Astrocyte (in vitro differentiated cells and primary cell): ENCODE data around the gene RAB8B. TPM values are rescaled to one million over a fixed set of nuclear protein-coding genes. Genes with fewer than 3 reads are reported as not detected.

ENCODE experiments used
- DNase-seq: peaks from one replicate; pipeline ENCODE4 v3.0.0-alpha.2; 2010; ENCODE audit warnings: low read depth
- FAIRE-seq: peaks from 2 replicates; lab custom pipeline; 2011; peaks lifted over from hg19 to GRCh38; lab: Jason Lieb, UNC
- H2AFZ ChIP-seq: 2 replicates; pipeline ENCODE4 v1.6.0; 2012; ENCODE audit warnings: low read depth, low read length, inconsistent platforms
- H3K27ac ChIP-seq: 2 replicates; pipeline ENCODE4 v1.5.1; 2011; ENCODE audit warnings: low read depth, low read length, inconsistent platforms
- H3K27me3 ChIP-seq: 2 replicates; pipeline ENCODE4 v1.6.0; 2011; ENCODE audit warnings: low read length, inconsistent platforms; ENCODE audit not compliant: insufficient read depth
- H3K36me3 ChIP-seq: 2 replicates; pipeline ENCODE4 v1.5.1; 2011; ENCODE audit warnings: low read length, inconsistent platforms; ENCODE audit not compliant: insufficient read depth
- H3K4me1 ChIP-seq: 2 replicates; pipeline ENCODE4 v1.5.1; 2011; ENCODE audit warnings: low read length, inconsistent platforms; ENCODE audit not compliant: insufficient read depth
- H3K4me2 ChIP-seq: 2 replicates; pipeline ENCODE4 v1.6.0; 2012; ENCODE audit warnings: low read length, inconsistent platforms
- H3K4me3 ChIP-seq: 2 replicates; pipeline ENCODE4 v1.5.1; 2011; ENCODE audit warnings: low read depth, mild to moderate bottlenecking, low read length, inconsistent platforms; ENCODE audit not compliant: insufficient read depth
- H3K79me2 ChIP-seq: 2 replicates; pipeline ENCODE4 v1.6.0; 2012; ENCODE audit warnings: mild to moderate bottlenecking, low read length, inconsistent platforms; ENCODE audit not compliant: insufficient read depth
- H3K9ac ChIP-seq: 2 replicates; pipeline ENCODE4 v1.6.0; 2012; ENCODE audit warnings: mild to moderate bottlenecking, low read length, inconsistent platforms
- H3K9me3 ChIP-seq: 2 replicates; pipeline ENCODE4 v1.5.1; 2012; ENCODE audit warnings: low read depth, mild to moderate bottlenecking, low read length, inconsistent platforms; ENCODE audit not compliant: insufficient read depth
- H4K20me1 ChIP-seq: 2 replicates; pipeline ENCODE4 v1.6.0; 2012; ENCODE audit warnings: low read length, inconsistent platforms; ENCODE audit not compliant: insufficient read depth
- H3K27ac Mint-ChIP-seq: one replicate; pipeline ENCODE4 v1.8.0; 2021; ENCODE audit warnings: mild to moderate bottlenecking, mixed read lengths; ENCODE audit not compliant: unreplicated experiment
- H3K27me3 Mint-ChIP-seq: one replicate; pipeline ENCODE4 v1.8.0; 2021; ENCODE audit warnings: low read depth, mixed read lengths; ENCODE audit not compliant: unreplicated experiment
- H3K36me3 Mint-ChIP-seq: one replicate; pipeline ENCODE4 v1.8.0; 2021; ENCODE audit warnings: low read depth, mixed read lengths; ENCODE audit not compliant: unreplicated experiment
- H3K4me1 Mint-ChIP-seq: one replicate; pipeline ENCODE4 v1.8.0; 2021; ENCODE audit warnings: low read depth, mixed read lengths; ENCODE audit not compliant: unreplicated experiment
- H3K4me3 Mint-ChIP-seq: one replicate; pipeline ENCODE4 v1.8.0; 2021; ENCODE audit warnings: mild to moderate bottlenecking, moderate library complexity, mixed read lengths; ENCODE audit not compliant: unreplicated experiment
- H3K9me3 Mint-ChIP-seq: one replicate; pipeline ENCODE4 v1.8.0; 2021; ENCODE audit warnings: mild to moderate bottlenecking, mixed read lengths; ENCODE audit not compliant: unreplicated experiment
- EZH2 ChIP-seq: IDR thresholded peaks from 2 replicates; pipeline ENCODE4 v1.6.1; 2012; ENCODE audit warnings: mild to moderate bottlenecking, low read length, inconsistent platforms; ENCODE audit not compliant: insufficient read depth
- total RNA-seq: library from RNA; stranded (reverse); gene quantifications from 2 replicates; pipeline ENCODE4 v1.2.1, GENCODE V29; 2021
- TF ChIP-seq, protein P1 (sequence below): IDR thresholded peaks from 2 replicates; pipeline ENCODE4 v1.5.1; 2011; ENCODE audit warnings: low read depth, mild to moderate bottlenecking, inconsistent platforms, low read length, moderate library complexity; ENCODE audit not compliant: insufficient read depth

Gene RAB8B
- total RNA-seq, 1 donor from 2014 or later: 49.3 TPM

DNA sequence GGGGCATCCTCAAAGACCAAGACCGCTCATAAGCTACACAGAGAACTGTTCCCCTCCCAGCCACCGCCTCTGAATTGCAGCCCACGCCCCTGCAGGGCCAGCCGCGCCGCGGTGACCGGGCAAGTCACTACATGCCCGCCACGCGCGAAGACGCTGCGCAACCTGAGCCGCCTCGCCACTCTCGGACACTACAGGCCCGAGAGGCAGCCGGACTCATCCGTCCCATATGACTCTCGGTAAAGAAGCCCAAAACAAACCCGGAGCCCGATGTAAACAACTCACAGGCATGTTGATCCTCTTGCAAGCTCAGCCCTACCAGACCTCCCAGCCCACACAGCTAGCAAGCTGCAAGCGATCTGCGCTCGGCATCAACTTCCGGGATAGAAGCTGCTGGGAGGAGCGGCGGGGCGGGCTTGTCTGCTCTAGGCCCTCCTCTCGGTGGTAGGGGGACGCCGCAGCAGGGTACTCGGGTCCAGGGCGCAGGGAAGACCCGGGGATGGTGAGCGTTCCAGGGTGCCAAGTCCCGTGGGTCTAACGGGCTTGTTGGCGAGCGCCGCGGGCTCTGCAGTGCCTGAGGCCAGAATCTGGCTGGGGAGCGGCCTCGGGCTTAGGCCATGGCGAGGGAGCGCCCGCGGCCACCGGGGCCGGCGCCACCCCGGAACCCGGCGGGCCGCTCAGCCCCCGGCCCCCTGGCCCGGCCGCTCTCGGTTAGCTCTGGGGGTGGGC, 32.1 kb upstream of the RAB8B start, which contains the start of gene RPS27L:
Gene RPS27L (minus strand): TSS at position 360 of the 726 bp plus-strand sequence. CDS start 72 bp downstream, at position 288.
- Histone ChIP-seq H3K27me3 (no peaks in the 10 kb centered on the region), H3K36me3 (peaks cover 23% of the 10 kb centered on the region), H3K4me2 (peak within 1 kb of the TSS; percentile 86), H4K20me1 (peaks cover 19% of the 10 kb centered on the region), H3K9me3 (no peaks in the 10 kb centered on the region), H3K27ac (peak within 1 kb of the TSS; percentile 93), H2AFZ (peak within 1 kb of the TSS; percentile 59), H3K79me2 (peaks cover 46% of the 10 kb centered on the region), H3K9ac (peak within 1 kb of the TSS; percentile 96), H3K4me3 (peak within 1 kb of the TSS; percentile 98), H3K4me1 (peaks cover 4% of the 10 kb centered on the region)
- Mint-ChIP-seq H3K36me3 (peaks cover 10% of the 10 kb centered on the region), H3K27me3 (no peaks in the 10 kb centered on the region), H3K4me1 (peaks cover 4% of the 10 kb centered on the region), H3K9me3 (no peaks in the 10 kb centered on the region), H3K4me3 (peak within 1 kb of the TSS; percentile 97), H3K27ac (peak within 1 kb of the TSS; percentile 98)
- TF ChIP-seq EZH2: no peak
- TF ChIP-seq, protein P1, sequence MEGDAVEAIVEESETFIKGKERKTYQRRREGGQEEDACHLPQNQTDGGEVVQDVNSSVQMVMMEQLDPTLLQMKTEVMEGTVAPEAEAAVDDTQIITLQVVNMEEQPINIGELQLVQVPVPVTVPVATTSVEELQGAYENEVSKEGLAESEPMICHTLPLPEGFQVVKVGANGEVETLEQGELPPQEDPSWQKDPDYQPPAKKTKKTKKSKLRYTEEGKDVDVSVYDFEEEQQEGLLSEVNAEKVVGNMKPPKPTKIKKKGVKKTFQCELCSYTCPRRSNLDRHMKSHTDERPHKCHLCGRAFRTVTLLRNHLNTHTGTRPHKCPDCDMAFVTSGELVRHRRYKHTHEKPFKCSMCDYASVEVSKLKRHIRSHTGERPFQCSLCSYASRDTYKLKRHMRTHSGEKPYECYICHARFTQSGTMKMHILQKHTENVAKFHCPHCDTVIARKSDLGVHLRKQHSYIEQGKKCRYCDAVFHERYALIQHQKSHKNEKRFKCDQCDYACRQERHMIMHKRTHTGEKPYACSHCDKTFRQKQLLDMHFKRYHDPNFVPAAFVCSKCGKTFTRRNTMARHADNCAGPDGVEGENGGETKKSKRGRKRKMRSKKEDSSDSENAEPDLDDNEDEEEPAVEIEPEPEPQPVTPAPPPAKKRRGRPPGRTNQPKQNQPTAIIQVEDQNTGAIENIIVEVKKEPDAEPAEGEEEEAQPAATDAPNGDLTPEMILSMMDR: no peak
- FAIRE-seq (peak; percentile 17), DNase-seq (peak; percentile 92)

DNA sequence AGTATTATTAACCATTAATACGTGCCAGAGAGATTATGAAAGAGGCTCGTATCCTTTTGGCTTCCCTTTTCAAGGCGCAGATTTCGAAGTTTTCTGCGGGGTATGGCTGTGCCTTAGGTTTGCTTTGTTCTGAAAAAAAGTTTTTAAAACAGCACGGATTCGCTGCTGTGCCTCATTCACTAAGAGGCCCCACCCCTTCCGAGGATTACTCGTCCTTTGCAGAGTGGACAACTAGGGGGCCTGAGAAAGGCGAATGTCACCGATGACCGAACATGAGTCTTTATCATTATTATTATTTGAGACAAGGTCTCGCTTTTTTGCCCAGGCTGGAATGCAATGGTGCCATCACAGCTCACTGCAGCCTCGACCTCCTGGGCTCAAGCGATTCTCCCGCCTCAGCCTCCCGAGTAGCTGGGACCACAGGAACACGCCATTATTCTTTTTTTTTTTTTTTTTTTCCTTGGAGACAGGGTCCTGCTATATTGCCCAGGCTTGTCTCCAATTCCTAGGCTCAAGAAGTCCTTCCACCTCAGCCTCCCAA, 31.4 kb upstream of the RAB8B start:
- Mint-ChIP-seq H3K27ac (peak overlapping the region; percentile 98), H3K9me3 (no peaks in the 10 kb centered on the region), H3K27me3 (no peaks in the 10 kb centered on the region), H3K36me3 (peaks cover 4% of the 10 kb centered on the region), H3K4me1 (peaks cover 4% of the 10 kb centered on the region), H3K4me3 (peak overlapping the region; percentile 89)
- no peaks in the 10 kb centered on the region for H3K9me3 ChIP-seq
- H2AFZ ChIP-seq: peak overlapping the region; percentile 59
- DNase-seq (peak; percentile 77), FAIRE-seq (no peak)
- H3K27me3 ChIP-seq: no peaks in the 10 kb centered on the region
- H3K79me2 ChIP-seq: peaks cover 42% of the 10 kb centered on the region
- peak overlapping the region; percentile 96 for H3K9ac ChIP-seq
- TF ChIP-seq EZH2: no peak
- H3K4me2 ChIP-seq: peak overlapping the region; percentile 86
- peak overlapping the region; percentile 98 for H3K4me3 ChIP-seq
- H3K27ac ChIP-seq: peak overlapping the region; percentile 93
- H3K4me1 ChIP-seq: peaks cover 4% of the 10 kb centered on the region
- H4K20me1 ChIP-seq: peaks cover 15% of the 10 kb centered on the region
- peaks cover 18% of the 10 kb centered on the region for H3K36me3 ChIP-seq

DNA sequence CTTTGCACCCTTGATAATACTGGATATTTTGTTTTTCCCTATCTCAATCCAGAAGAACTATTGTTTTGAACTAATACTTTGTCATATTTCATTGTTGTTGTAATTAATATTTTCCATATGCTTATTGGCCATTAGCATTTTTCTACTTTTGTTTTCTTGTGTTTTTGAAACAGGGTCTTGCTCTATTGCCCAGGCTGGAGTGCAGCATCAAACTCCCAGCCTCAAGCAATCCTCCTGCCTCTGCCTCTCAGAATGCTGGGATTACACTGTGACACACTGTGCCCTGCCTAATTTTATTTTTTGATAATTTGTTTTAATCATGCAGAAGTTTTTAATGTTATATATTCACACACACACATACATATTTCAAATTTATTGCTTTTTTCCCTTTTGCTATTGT, 28.8 kb upstream of the RAB8B start:
- Histone ChIP-seq H3K79me2 (peaks cover 19% of the 10 kb centered on the region), H3K4me1 (peaks cover 4% of the 10 kb centered on the region), H3K4me3 (no peak overlapping the region), H3K4me2 (no peak overlapping the region), H3K36me3 (no peaks in the 10 kb centered on the region), H4K20me1 (peaks cover 5% of the 10 kb centered on the region), H3K27ac (no peak overlapping the region), H2AFZ (no peak overlapping the region), H3K27me3 (no peaks in the 10 kb centered on the region), H3K9me3 (no peaks in the 10 kb centered on the region), H3K9ac (no peak overlapping the region)
- H3K4me3 Mint-ChIP-seq: no peak overlapping the region
- FAIRE-seq (no peak), DNase-seq (no peak)
- no peak for TF ChIP-seq EZH2
- TF ChIP-seq, protein P1: no peak
- no peaks in the 10 kb centered on the region for H3K27me3 Mint-ChIP-seq
- no peaks in the 10 kb centered on the region for H3K4me1 Mint-ChIP-seq
- H3K9me3 Mint-ChIP-seq: no peaks in the 10 kb centered on the region
- H3K27ac Mint-ChIP-seq: no peak overlapping the region
- peaks cover 2% of the 10 kb centered on the region for H3K36me3 Mint-ChIP-seq
